ACHN (cell line): ENCODE results near the gene NIPAL4.
A peak's percentile ranks its signal among the peaks of the same experiment; 100 is the strongest.

ENCODE experiments used
- DNase-seq: peaks from one replicate; pipeline ENCODE4 v3.0.0-alpha.2; 2015
- in situ Hi-C: cut with HindIII; loops from 2 replicates; pipeline ENCODE4 v1.10.0; 2017; ENCODE audit warnings: low sequenced_read_pairs, low pct_ligation_motif_present, low pct_unique_long_range_greater_than_20kb

The NIPAL4 gene

DNA sequence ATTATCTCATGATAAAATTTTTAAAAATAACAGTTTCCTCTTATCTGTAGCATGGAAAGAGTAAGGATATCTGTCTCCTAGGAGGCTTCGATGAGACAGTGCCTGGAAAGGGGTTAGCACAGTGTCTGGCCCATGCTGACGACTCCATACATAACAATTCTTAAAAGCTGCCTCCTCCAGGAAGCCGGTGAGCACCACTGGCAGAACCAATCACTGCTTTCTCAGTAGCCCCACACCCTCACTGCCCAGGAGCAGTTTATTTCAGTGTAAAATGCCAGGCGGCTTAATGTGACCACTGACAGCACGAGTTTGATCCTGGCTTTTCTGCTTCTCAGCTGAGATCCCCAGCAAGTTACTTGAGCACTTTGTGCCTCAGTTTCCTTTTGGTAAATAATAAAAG is 1.2 kb upstream of the NIPAL4 start:
- in situ Hi-C loops: no loop called here
- no peak for DNase-seq

- in situ Hi-C loops: no loop called here
- no peak for DNase-seq
These were observed 1.1 kb downstream of the NIPAL4 start for GRCh38 chr5:157460921-157461792.

DNA sequence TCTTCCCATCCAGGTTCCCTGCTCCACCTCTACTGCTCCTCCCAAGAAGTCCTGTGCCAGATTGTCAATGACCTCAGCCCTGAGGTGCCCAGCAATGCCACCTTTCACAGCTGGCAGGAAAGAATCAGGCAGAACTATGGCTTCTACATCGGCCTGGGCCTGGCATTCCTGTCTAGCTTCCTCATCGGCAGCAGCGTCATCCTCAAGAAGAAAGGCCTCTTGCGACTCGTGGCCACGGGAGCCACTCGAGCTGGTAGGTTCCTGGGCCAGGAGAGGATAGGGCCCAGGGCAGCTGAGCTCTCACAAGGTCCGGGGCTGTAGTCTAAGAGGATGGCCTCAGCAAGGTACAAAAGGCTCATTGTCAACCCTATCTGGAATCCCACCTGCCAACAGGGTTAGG is 3.1 kb downstream of the NIPAL4 start:
- in situ Hi-C loops: no loop called here
- DNase-seq: no peak

- in situ Hi-C loops: no loop called here
- DNase-seq: peak; percentile 36
These were observed 3.9 kb downstream of the NIPAL4 start for GRCh38 chr5:157463621-157464518.

GRCh38 chr5:157464519-157465171 is 4.6 kb downstream of the NIPAL4 start:
- peak; percentile 74 for DNase-seq
- in situ Hi-C loops: no loop called here

DNA sequence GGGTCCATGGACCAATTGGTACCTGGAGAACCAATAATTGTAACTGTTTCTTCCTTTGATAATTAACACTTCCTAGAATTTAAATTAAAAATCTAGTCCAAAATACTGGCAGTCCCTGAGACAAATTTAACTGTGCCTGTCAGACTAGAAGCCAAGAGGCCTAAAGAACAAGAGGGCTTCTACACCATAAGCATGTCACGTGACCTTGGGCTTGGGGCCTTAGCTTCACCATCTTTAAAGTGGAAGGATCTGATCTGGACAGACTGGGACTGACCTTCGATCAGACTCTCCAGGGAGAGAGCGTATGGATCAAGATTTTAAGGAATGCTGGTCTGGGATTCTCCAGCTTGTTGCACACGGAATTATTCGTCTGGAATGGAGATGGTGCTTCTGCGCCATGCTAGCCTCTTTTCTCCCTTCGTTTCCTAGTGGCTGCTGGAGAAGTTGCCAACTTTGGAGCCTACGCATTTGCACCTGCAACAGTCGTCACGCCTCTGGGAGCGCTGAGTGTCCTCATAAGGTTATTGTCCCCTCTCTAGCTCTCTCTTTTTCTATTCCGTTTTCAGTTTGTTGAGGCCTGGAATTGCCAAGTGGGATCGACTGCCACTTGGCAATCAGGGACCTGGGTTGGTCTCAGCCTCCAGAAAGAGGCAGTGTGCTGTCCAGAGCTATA is 8.4 kb downstream of the NIPAL4 start:
- in situ Hi-C loops: no loop called here

DNA sequence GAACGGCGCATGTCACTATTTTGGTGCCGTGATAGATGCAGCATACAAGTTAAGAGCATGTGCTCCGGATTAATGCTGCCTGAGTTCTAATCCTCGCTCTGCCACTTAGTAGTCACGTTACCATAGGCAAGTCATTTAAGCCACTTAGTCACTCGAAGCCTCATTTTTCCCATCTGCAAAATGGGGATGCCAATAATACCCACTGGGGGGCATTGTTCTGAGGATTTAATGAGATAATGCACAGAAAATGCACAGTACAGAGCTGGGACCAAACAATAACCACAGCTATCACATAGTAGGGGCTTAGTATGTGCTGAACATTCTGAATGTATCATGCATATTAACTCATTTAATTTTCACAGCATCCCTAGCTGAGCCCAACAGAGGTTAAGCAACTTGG is 9.1 kb downstream of the NIPAL4 start:
- in situ Hi-C loops: no loop called here
- DNase-seq: no peak

More for the DNA sequence above, 8.4 kb downstream of the NIPAL4 start:
- DNase-seq: no peak

GRCh38 chr5:157469687-157470086 is 9.7 kb downstream of the NIPAL4 start:
- no peak for DNase-seq
- in situ Hi-C loops: no loop called here

DNA sequence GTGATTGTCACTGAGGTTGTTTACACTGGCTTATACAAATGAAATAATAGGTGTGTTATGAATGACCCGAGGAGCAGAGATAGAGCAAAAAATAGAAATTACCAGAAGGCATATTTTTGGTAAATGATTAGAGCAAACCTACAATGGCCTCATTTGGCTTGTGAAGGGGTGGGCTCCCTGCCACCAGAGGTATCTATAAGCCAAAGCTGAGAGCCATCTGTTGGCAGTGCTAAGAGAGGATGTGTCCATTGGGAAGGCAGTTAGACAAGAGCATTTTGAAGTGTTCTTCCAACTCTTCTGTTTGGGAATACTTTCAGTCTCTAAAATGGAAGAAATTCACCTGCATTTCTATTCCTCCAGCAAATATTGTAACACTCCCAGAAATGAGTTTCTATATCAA is 10.6 kb downstream of the NIPAL4 start:
- DNase-seq: no peak
- in situ Hi-C loops: no loop called here

GRCh38 chr5:157471709-157472108 is 11.7 kb downstream of the NIPAL4 start:
- peak; percentile 45 for DNase-seq

DNA sequence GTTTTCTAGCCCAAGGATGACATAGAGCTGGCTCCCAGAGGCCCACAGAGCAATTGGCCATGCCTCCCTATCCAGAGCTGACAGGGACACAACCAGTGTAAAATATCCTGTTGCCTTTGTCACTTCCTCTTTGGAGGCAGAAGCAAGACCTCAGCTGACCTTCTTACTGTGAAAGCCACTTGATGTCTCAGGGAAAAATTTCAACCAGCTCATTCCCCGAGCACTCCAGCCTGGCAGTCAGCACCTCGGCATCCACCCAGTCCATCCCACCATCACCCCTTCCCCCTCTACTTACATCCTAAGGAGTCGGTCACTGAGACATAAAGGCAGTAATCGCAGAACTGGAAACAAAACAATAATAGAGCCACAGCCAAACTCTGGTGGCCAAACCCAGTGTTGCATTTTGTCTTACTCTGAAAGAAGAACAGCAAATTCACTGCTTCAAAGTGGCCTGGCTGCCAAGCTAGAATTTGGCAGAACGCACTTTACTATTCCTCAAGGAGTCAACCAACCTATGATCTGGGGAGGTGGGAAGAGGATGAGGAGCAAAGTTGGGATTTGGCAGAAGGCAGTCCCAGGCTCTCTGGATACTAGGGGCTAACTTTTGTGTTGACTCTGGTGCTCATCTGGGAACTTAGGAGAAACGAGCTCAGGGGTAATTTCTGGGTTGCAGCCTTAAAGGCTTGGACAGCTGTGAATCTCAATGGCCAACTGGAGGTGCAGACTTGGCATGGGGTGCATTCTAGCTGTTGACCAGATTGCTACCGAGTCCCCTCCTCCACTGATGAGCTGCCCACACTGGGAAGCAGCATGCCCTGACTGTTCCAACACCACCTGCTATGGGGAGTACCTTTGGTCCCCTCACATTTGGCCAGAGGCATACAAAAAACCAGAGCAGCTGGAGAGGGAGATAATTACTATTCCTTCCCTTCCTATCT is 13.6 kb downstream of the NIPAL4 start:
- in situ Hi-C loops: no loop called here

More at GRCh38 chr5:157471709-157472108, 11.7 kb downstream of the NIPAL4 start:
- in situ Hi-C loops: no loop called here

GRCh38 chr5:157475432-157475831 is 15.4 kb downstream of the NIPAL4 start:
- no peak for DNase-seq
- in situ Hi-C loops: no loop called here

More for the DNA sequence above, 13.6 kb downstream of the NIPAL4 start:
- no peak for DNase-seq

GRCh38 chr5:157476702-157477408 is 16.8 kb downstream of the NIPAL4 start:
- peak; percentile 77 for DNase-seq
- in situ Hi-C loops: no loop called here

GRCh38 chr5:157477814-157478494 is 17.9 kb downstream of the NIPAL4 start:
- no peak for DNase-seq
- in situ Hi-C loops: no loop called here

DNA sequence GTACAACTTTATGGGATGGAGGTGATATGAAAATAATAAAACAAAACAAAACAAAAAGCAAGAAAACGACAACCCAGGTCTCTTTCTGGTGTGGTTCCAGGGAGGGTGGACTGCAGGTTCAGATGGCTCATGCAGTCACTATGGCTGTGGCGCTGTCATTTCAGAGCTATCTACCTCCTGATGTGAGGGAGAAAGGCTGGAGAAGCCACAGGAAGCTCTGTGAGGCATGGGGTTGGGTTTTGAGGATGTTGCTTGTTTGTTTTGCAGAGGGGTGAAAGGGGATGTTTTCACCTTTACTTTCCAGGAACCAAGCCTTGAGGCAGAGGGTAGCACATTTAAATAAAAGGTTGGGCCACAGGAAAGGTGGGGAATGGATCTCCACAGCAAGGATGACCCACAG is 18.7 kb downstream of the NIPAL4 start:
- in situ Hi-C loops: no loop called here

GRCh38 chr5:157479166-157479565 is 19.2 kb downstream of the NIPAL4 start:
- no peak for DNase-seq
- in situ Hi-C loops: no loop called here

More for the DNA sequence above, 18.7 kb downstream of the NIPAL4 start:
- DNase-seq: no peak
